Measurements from ENCODE around the gene DPP6. TPM values are rescaled to one million over a fixed set of nuclear protein-coding genes. Genes with fewer than 3 reads are reported as not detected.

Gene DPP6
- total and polyA plus RNA-seq, 2 experiments from 2014 or later = not detected

- Histone ChIP-seq H3F3A (replicated peaks; ENCODE audit: low read depth) (no peaks in the 10 kb centered on the region), H3K4me3 (no peak overlapping the region), H3K79me2 (replicated peaks; ENCODE audit: insufficient read depth) (no peaks in the 10 kb centered on the region), H3K9me2 (ENCODE audit: insufficient read depth) (no peaks in the 10 kb centered on the region), H2AFZ (no peak overlapping the region), H3K36me3 (ENCODE audit: insufficient read depth) (peaks cover 11% of the 10 kb centered on the region; the same call in 1 of the 2 replicates), H3K4me1 (ENCODE audit: insufficient read depth) (no peaks in the 10 kb centered on the region), H3K27me3 (ENCODE audit: insufficient read depth) (no peaks in the 10 kb centered on the region), H4K20me1 (replicated peaks; ENCODE audit: insufficient read depth) (no peaks in the 10 kb centered on the region), H3K27ac (ENCODE audit: low read depth) (no peak overlapping the region), H3K4me2 (no peak overlapping the region)
- ATAC-seq (no peak), DNase-seq (ENCODE audit: low spot score) (no peak)
- H3K27ac Mint-ChIP-seq = no peak overlapping the region
- H3K4me1 Mint-ChIP-seq = peaks cover 13% of the 10 kb centered on the region; the same call in 2 of the 3 replicates
- H3K9me3 Mint-ChIP-seq = no peaks in the 10 kb centered on the region; the same call in 2 of the 3 replicates
- no peak overlapping the region for H3K4me3 Mint-ChIP-seq
- TF ChIP-seq REST (IDR thresholded peaks at IDR 0.05; ENCODE audit: unreplicated experiment) (no peak), ZNF331 (CRISPR knock-in tag; IDR thresholded peaks at IDR 0.05; ENCODE audit: low read depth) (no peak), JUNB (IDR thresholded peaks at IDR 0.05; ENCODE audit: unreplicated experiment) (no peak), NANOG (IDR thresholded peaks at IDR 0.05; ENCODE audit: borderline replicate concordance) (no peak), STAT1 (IDR thresholded peaks at IDR 0.05; ENCODE audit: unreplicated experiment) (no peak), ZNF462 (CRISPR knock-in tag; IDR thresholded peaks at IDR 0.05) (no peak), EZH2phosphoT487 (IDR thresholded peaks at IDR 0.05; ENCODE audit: unreplicated experiment) (no peak), CREB1 (CRISPR knock-in tag; IDR thresholded peaks at IDR 0.05; ENCODE audit: low read depth) (no peak), POLR2AphosphoS5 (IDR thresholded peaks at IDR 0.05; ENCODE audit: low read depth) (no peak), ZNF114 (CRISPR knock-in tag; IDR thresholded peaks at IDR 0.05) (no peak), EZH2 (IDR thresholded peaks at IDR 0.05; ENCODE audit: low read depth, unreplicated experiment) (no peak), ETS1 (IDR thresholded peaks at IDR 0.05) (no peak)
- TF ChIP-seq, protein P1, sequence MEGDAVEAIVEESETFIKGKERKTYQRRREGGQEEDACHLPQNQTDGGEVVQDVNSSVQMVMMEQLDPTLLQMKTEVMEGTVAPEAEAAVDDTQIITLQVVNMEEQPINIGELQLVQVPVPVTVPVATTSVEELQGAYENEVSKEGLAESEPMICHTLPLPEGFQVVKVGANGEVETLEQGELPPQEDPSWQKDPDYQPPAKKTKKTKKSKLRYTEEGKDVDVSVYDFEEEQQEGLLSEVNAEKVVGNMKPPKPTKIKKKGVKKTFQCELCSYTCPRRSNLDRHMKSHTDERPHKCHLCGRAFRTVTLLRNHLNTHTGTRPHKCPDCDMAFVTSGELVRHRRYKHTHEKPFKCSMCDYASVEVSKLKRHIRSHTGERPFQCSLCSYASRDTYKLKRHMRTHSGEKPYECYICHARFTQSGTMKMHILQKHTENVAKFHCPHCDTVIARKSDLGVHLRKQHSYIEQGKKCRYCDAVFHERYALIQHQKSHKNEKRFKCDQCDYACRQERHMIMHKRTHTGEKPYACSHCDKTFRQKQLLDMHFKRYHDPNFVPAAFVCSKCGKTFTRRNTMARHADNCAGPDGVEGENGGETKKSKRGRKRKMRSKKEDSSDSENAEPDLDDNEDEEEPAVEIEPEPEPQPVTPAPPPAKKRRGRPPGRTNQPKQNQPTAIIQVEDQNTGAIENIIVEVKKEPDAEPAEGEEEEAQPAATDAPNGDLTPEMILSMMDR (conservative IDR thresholded peaks at IDR 0.05; ENCODE audit: low read depth in 2 of 2) = no peak
- no peaks in the 10 kb centered on the region for H3K36me3 Mint-ChIP-seq (ENCODE audit: low read depth)
- H3K27me3 Mint-ChIP-seq (ENCODE audit: insufficient read depth, low read depth, poor library complexity) = peaks cover 5% of the 10 kb centered on the region
These were observed 633.3 kb downstream of the DPP6 start for GRCh38 chr7:154685564-154685901.
